IPS-NIHi11 (cell line): ENCODE measurements around the gene NUDT14.

Experiments used
- DNase-seq: peaks from one replicate; pipeline ENCODE4 v3.0.0; 2012; ENCODE audit warnings: mixed read lengths, low spot score

The NUDT14 gene

GRCh38 chr14:105146181-105146975 lies 34.7 kb downstream of the NUDT14 start:
- peak; percentile 29 for DNase-seq

- DNase-seq: no peak
These were observed 35.5 kb downstream of the NUDT14 start for GRCh38 chr14:105145381-105146180.

DNA sequence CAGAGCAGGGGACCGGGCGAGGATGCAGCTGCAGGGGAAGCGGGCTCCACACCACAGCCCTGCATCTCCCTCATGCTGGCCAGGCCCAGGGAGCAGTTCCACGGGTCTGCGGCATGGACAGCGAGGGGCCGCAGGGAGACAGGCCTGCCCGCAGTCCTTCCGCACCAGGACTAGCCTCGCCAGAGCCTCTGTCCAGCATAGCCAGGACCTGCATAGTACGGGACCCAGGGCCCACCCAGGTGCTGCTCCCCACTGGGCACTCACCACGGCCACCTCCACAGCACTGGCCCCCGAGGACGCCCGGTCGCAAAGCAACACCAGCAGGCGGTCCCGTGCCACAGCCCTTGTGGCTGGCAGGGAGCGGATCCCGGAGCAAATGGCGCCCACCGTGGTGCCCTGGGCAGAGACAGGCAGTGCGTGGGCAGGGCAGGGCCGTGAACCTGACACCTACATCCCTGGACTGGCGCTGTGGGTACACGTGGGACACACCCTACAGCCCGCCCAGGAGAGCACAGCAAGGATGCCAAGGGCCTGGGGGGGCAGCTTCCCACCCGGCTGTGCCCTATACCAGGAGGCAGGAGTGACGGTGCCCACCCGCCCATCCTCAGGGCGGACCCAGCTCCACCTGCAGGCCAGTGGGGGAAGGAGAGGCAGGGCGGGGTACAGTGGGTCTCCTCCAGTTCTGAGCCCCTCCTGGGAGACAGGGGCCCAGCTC lies 36.3 kb downstream of the NUDT14 start:
- DNase-seq: peak; percentile 69

DNA sequence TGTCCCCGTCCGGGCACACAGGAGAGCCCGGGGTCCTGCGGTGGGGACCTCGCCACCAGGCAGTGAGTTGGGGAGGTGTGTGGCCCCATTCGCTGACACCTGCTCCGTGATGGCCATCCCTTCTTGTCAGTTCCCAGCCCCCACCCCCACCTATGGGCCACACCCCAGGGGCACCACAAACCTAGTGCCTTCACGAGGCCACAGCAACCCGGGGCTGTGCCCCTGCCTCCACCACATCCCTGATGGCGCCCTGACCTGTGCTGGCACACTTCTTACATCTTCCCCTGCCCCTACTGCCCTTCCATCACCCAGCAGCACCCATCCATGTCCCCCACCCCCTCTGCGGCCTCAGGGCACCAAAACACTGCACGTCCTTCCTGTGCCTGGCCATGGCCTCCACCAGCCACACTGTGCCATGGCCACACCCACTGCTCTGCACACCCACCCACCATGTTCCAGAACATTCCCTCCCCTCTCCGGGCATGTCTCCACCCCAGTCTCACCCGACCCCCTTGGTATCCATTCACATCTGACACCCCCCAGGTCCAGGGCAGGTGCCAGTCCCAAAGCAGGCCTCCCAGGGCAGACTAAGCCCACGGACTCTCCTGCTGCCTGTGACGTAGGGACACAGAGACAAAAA lies 37.0 kb downstream of the NUDT14 start:
- no peak for DNase-seq

DNA sequence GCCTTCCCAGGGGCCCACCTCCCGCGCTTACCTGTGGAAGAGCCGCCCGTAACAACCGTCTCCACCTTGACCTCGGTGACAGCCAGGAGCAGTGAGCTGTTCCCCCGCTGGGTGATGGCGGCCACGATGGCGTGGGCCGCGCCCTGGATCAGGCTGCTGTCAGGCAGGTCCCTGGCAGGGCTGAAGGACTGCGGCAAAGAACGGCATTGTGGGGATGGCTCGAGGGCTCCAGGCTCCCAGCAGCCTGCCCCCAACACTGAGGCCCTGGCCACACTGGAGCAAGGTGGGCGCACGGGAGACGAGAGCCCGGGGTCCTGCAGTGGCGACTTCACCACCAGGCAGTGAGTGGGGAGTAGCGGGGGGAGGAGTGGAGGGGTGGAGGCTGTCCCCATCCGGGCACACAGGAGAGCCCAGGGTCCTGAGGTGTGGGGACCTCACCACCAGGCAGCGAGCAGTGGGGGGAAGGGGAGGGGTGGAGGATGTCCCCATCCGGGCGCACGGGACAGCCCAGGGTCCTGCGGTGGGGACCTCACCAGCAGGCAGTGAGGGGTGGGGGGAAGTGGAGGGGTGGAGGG lies 37.6 kb downstream of the NUDT14 start:
- DNase-seq: no peak

- DNase-seq: no peak
These were observed 38.3 kb downstream of the NUDT14 start for GRCh38 chr14:105142651-105143450.

- DNase-seq: no peak
These were observed 39.4 kb downstream of the NUDT14 start for GRCh38 chr14:105141486-105142281.

- no peak for DNase-seq
These were observed 40.1 kb downstream of the NUDT14 start for GRCh38 chr14:105141026-105141425.

- DNase-seq: no peak
These were observed 40.5 kb downstream of the NUDT14 start for GRCh38 chr14:105140581-105140980.

DNA sequence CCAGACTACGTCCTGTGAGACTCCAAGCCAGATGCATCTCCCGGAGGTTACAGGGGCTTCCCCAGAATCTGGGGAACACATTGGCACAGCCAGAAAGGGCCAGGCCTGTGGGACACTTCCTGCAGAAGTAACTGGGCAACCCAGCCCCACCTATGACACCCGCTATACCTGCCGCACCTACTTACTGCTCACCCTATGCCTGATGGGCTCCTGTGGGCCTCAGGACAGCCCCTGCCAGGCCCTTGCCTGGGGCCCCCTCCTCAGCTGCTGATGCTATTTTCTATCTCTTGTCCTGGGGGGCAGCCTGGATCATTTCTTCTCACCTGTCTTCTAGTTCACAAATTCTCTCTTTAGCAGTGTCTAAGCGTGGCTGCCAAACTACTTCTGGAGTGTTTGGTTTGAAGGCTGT lies 41.3 kb downstream of the NUDT14 start:
- no peak for DNase-seq

DNA sequence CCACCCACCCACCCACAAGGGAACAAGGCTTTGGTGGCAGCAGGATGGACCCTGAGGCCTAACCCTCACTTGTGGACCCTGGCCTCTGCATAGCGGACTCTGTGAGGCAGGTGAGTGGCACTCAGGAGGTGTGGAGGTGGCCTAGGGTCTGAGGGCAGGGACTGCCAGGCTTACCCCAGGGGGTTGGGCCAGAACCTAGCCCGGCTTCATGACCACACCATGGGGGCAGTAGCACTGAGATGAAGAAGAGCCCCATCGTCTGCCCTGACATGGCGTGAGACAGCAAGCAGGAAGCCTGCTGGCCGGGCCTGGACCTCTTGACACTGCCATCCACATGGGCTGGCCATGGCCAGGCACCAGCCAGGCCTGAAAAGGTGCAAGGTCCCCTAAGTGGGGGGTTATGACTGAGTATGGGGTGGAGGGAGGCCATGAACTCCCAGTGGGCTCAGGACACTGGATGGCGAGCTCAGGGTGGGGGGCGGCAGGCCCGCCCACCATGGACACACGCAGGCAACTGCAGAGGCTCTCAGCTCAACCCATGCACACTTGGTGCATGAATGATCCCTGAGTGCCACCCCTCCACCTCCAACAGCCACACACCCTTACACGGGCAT lies 41.8 kb downstream of the NUDT14 start:
- no peak for DNase-seq

- no peak for DNase-seq
These were observed 42.5 kb downstream of the NUDT14 start for GRCh38 chr14:105138551-105139111.

GRCh38 chr14:105138021-105138541 lies 43.0 kb downstream of the NUDT14 start:
- no peak for DNase-seq

GRCh38 chr14:105137481-105138020 lies 43.6 kb downstream of the NUDT14 start:
- DNase-seq: no peak

DNA sequence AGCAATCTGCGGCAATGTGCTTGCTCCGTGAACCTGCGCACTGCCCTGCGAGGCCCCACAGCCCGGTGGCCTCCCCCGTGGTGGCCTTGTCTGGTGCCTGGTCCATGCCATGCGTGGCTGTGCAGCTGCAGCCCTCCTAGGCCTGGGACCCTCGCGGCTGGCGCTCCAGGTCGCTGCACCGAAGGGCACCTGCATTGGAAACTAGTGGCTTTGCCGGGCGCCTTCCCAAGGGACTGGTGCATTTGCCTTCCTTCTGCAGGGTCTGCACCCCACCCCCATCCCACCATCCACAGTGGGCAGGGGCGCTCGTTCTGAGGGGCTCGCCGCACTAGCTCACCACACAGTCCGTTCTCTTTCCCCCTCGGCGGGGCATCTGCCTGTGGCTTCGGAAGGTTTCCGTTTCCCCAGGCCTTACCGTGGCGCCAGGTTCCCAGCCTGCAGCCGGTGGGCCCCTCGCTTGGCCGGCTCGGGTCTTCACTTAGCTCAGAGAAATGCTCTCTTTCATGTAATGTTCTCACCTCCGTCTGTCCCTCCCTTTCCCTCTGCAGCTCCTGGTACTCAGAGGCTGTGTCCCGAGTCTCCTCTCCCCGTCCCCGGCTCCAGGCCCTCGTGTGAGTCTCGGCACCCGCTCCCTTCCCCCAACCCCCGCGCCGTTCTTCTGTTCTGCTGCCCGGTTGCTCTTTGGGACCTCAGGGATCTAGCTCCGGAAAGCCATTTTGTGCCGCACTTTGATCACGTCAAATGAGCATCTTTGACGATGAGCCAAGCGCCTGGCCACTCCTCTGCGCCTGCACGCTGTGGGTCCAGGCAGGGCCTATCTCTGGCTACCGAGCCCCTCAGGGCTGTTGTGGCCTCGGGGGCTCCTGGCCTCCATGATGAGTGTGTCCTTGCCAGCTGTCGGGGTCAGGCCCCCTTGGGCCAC lies 44.5 kb downstream of the NUDT14 start:
- no peak for DNase-seq

GRCh38 chr14:105135700-105136395 lies 45.3 kb downstream of the NUDT14 start:
- no peak for DNase-seq
